ENCODE data around the gene SEPTIN1. TPM values are rescaled to one million over a fixed set of nuclear protein-coding genes. Genes with fewer than 3 reads are reported as not detected.

The SEPTIN1 gene
- total and polyA plus RNA-seq, 2 of the 13 experiments (the other 11 are each of a cell fraction or from before 2014, with no cell fraction given), result 0.18 to 0.67 TPM

DNA sequence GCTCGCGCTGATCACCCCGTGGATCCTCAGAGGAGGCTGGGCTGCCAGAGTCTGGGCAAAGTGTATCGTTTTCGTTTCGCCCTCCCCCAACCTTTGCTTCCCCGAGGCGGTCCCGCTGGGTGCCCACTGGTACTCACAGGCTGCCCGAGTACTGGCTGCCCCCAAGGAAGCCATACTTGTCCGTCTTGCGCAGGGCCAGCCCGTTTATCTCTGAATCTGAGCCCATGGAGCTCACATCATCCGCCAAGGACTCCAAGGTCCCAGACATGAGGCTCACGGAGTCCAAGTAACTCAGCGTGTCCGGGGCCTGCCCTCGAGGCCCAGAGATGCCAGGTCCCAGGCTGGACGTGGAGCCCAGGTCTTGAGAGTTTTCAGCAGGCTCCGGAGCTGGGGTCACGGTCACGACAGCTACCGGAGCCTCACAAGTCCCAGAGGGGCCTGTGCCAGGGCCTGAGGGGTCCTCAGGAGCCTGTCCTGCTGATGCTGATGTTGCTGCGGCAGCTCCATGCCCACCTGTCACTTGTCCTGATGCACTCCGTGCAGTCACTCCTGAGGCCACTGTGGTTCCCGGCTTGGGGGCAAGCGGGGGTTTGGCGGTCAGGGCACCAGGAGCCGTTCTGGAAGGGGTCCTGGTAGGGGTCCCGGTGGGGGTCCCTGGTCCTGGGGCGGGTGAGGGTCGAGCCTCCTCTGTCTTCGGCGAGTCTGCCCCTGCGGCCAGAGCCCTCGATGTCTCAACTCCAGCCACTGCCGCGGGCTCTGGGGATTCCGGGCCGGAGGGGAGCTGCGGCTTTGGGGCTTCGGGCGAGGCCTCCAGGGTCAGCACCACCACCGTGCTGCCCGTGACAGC lies 13.0 kb downstream of the SEPTIN1 start (continued):
- no peak for TF ChIP-seq ZHX1 (CRISPR knock-in tag; IDR thresholded peaks at IDR 0.05; ENCODE audit: low read depth)
- TF ChIP-seq ZNF546 (CRISPR knock-in tag; conservative IDR thresholded peaks at IDR 0.05), result peak; percentile 42; the same call in 1 of the 2 replicates
- no peak for TF ChIP-seq FLYWCH1 (CRISPR knock-in tag; IDR thresholded peaks at IDR 0.05)
- TF ChIP-seq TOE1 (CRISPR knock-in tag; IDR thresholded peaks at IDR 0.05), result 0 out of 2 replicates have a peak, but pooled peaks have one; percentile 41
- no peak for TF ChIP-seq MLLT10 (CRISPR knock-in tag; IDR thresholded peaks at IDR 0.05)
- peak; percentile 21 to 27; a peak in 1 of 4 replicates for TF ChIP-seq HMGXB4 (CRISPR knock-in tag; IDR thresholded peaks at IDR 0.05; ENCODE audit: borderline replicate concordance in 1 of 2, low read depth in 1 of 2)
- peak; percentile 90; the same call in 1 of the 2 replicates for TF ChIP-seq ZNF44 (CRISPR knock-in tag; IDR thresholded peaks at IDR 0.05)
- TF ChIP-seq ZZZ3 (CRISPR knock-in tag; IDR thresholded peaks at IDR 0.05; ENCODE audit: borderline replicate concordance), result no peak
- no peak for TF ChIP-seq ZNF484 (CRISPR knock-in tag; IDR thresholded peaks at IDR 0.05; ENCODE audit: borderline replicate concordance, low read depth)
- TF ChIP-seq PREB (CRISPR knock-in tag; IDR thresholded peaks at IDR 0.05), result no peak
- no peak for TF ChIP-seq MTERF4 (CRISPR knock-in tag; IDR thresholded peaks at IDR 0.05)
- no peak for TF ChIP-seq ZBTB4 (CRISPR knock-in tag; IDR thresholded peaks at IDR 0.05; ENCODE audit: borderline replicate concordance)
- no peak; the same call in 1 of the 2 replicates for TF ChIP-seq REL (CRISPR knock-in tag; conservative IDR thresholded peaks at IDR 0.05)
- TF ChIP-seq MYC (CRISPR knock-in tag; IDR thresholded peaks at IDR 0.05; ENCODE audit: borderline replicate concordance), result no peak
- peak; percentile 61 for TF ChIP-seq AGO2 (optimal IDR thresholded peaks at IDR 0.05; ENCODE audit: low read depth, low read length)
- TF ChIP-seq ZSCAN12 (CRISPR knock-in tag; IDR thresholded peaks at IDR 0.05), result no peak
- peak; percentile 19; the same call in 1 of the 2 replicates for TF ChIP-seq ZNF572 (CRISPR knock-in tag; IDR thresholded peaks at IDR 0.05)
- TF ChIP-seq MBD4 (IDR thresholded peaks at IDR 0.05; ENCODE audit: borderline replicate concordance, low read length), result no peak
